HTR-8/SVneo (cell line): ENCODE data around the gene RFC2.
"Not testable (repeated sequence)": the region's sequence is repeated elsewhere in the genome, so short reads cannot be mapped to it uniquely, and the experiment has no call there.

Source experiments
- DNase-seq: peaks from one replicate; pipeline ENCODE4 v3.0.0; 2011; ENCODE audit warnings: low spot score, mixed read lengths; ENCODE audit not compliant: insufficient read length
- FAIRE-seq: peaks from 2 replicates; lab custom pipeline; 2011; peaks lifted over from hg19 to GRCh38; lab: Jason Lieb, UNC

The RFC2 gene

GRCh38 chr7:74253331-74253730, 868 bp downstream of the RFC2 start:
- FAIRE-seq (no peak), DNase-seq (no peak)

GRCh38 chr7:74252893-74253292, 1.3 kb downstream of the RFC2 start:
- no peak for DNase-seq
- no peak for FAIRE-seq

- not testable (repeated sequence) for DNase-seq, FAIRE-seq
These were observed 5.1 kb downstream of the RFC2 start for GRCh38 chr7:74249058-74249457.

- DNase-seq: no peak
- FAIRE-seq: no peak
These were observed 6.0 kb downstream of the RFC2 start for GRCh38 chr7:74248156-74248555.

GRCh38 chr7:74246497-74246896, 7.7 kb downstream of the RFC2 start:
- DNase-seq: no peak
- no peak for FAIRE-seq

- no peak for DNase-seq
- FAIRE-seq: no peak
These were observed 12.1 kb downstream of the RFC2 start for GRCh38 chr7:74242122-74242443.

GRCh38 chr7:74240482-74240881, 13.7 kb downstream of the RFC2 start:
- FAIRE-seq: no peak

GRCh38 chr7:74236284-74236683, 17.9 kb downstream of the RFC2 start:
- DNase-seq (no peak), FAIRE-seq (no peak)

More at GRCh38 chr7:74240482-74240881, 13.7 kb downstream of the RFC2 start:
- DNase-seq: no peak

- FAIRE-seq (no peak), DNase-seq (no peak)
These were observed 18.5 kb downstream of the RFC2 start for GRCh38 chr7:74235518-74236268.

- FAIRE-seq (no peak), DNase-seq (no peak)
These were observed 20.4 kb downstream of the RFC2 start for GRCh38 chr7:74233655-74234285.

- FAIRE-seq: no peak
These were observed 23.0 kb downstream of the RFC2 start for GRCh38 chr7:74231232-74231590.

GRCh38 chr7:74230446-74231231, 23.6 kb downstream of the RFC2 start:
- FAIRE-seq (no peak), DNase-seq (no peak)

More at GRCh38 chr7:74231232-74231590, 23.0 kb downstream of the RFC2 start:
- DNase-seq: no peak

- no peak for DNase-seq
- no peak for FAIRE-seq
These were observed 25.0 kb downstream of the RFC2 start for GRCh38 chr7:74228951-74229900.

- FAIRE-seq: no peak
- DNase-seq: no peak
These were observed 27.6 kb downstream of the RFC2 start for GRCh38 chr7:74226633-74227032.

GRCh38 chr7:74225400-74225799, 28.8 kb downstream of the RFC2 start:
- DNase-seq: no peak

GRCh38 chr7:74224907-74225306, 29.3 kb downstream of the RFC2 start:
- not testable (repeated sequence) for FAIRE-seq, DNase-seq

More at GRCh38 chr7:74225400-74225799, 28.8 kb downstream of the RFC2 start:
- no peak for FAIRE-seq

GRCh38 chr7:74224511-74224832, 29.7 kb downstream of the RFC2 start:
- no peak for FAIRE-seq

GRCh38 chr7:74223711-74224510, 30.3 kb downstream of the RFC2 start:
- no peak for FAIRE-seq
- DNase-seq: no peak

More at GRCh38 chr7:74224511-74224832, 29.7 kb downstream of the RFC2 start:
- no peak for DNase-seq
